Thoracic aorta (tissue), 2 donors: Measurements from ENCODE around the gene TMEM52. TPM values are rescaled to one million over a fixed set of nuclear protein-coding genes. Genes with fewer than 3 reads are reported as not detected.

ENCODE experiments used
- ATAC-seq: fragments of 150-250 bp; one replicate; pipeline ENCODE4 v1.8.0; 2017; ENCODE audit warnings: low read depth; ENCODE audit not compliant: insufficient number of reproducible peaks, low FRiP score
- DNase-seq: peaks from one replicate; pipeline ENCODE4 v3.0.0-alpha.2; 2020; ENCODE audit warnings: low spot score
- H3K27ac ChIP-seq, 2 donors: fragments of 200-600 bp; sonication (generic); 1 replicate in 1 of 2; 2 replicates in 1 of 2; pipeline ENCODE4 v1.5.1; 2016; ENCODE audit warnings: mild to moderate bottlenecking in 2 of 2, moderate library complexity in 2 of 2
- H3K27me3 ChIP-seq: fragments of 200-600 bp; sonication (generic); replicated peaks from 2 replicates; pipeline ENCODE4 v1.6.0; 2016; ENCODE audit warnings: mild to moderate bottlenecking; ENCODE audit not compliant: insufficient read depth
- H3K36me3 ChIP-seq: fragments of 200-600 bp; sonication (generic); one replicate; pipeline ENCODE4 v1.5.1; 2016
- H3K4me1 ChIP-seq, 2 donors: fragments of 200-600 bp; sonication (generic); 1 replicate in 1 of 2; 2 replicates in 1 of 2; pipeline versions ENCODE4 v1.5.1 to v1.6.0; 2016; ENCODE audit warnings: low read depth in 2 of 2, mild to moderate bottlenecking in 1 of 2; ENCODE audit not compliant: control insufficient read depth in 1 of 2
- H3K4me3 ChIP-seq: fragments of 200-600 bp; sonication (generic); 2 replicates; pipeline ENCODE4 v1.5.1; 2016; ENCODE audit warnings: mild to moderate bottlenecking
- H3K9me3 ChIP-seq: fragments of 200-600 bp; sonication (generic); 2 replicates; pipeline ENCODE4 v1.5.1; 2016
- total RNA-seq, 2 donors: library from RNA; depleted of rRNA; stranded (reverse); fragments of >200 nt; gene quantifications; one replicate each; pipeline versions ENCODE4 v1.1.0 to v1.2.3, GENCODE V29; 2016
- TF ChIP-seq, protein P1 (sequence below): fragments of 200-600 bp; sonication (generic); IDR thresholded peaks from one replicate; pipeline ENCODE4 v1.5.1; 2019; ENCODE audit warnings: antibody characterized with exemption

Gene TMEM52
- total RNA-seq, 2 donors from 2014 or later: not detected

DNA sequence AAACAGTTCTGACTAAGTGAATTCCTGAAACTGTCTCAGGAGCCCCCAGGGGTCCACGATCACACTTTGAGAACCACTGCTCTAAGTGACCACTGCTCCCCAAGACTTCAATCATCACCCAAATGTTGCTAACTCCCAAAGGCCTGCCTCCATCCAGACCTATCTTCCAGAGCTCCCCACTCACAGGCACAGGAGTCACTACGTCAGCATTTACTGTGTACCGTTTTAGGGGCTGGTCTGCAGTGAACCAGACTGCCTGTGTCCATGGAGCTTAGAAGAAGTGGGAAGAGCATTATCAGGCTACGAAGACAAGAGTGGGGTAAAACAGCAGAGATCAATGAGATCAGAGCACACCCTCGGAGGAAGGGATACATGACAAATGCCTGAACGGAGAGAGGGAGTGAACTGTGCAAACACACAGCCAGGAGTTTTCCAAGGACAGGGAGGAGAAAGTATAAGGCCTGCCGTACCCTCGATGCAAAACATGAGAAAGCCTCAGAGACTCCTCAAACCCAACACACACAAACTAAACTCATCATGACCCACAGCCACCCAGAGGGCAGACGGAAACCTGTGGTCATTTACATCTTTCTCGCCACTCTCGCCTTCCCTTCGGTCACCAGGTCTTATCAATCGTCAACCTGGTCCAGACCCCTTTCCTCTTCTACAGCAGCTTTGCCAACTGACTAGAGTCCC is 38.3 kb downstream of the TMEM52 start:
- Histone ChIP-seq H3K4me3 (no peak overlapping the region), H3K27me3 (no peaks in the 10 kb centered on the region), H3K27ac (no peak overlapping the region), H3K36me3 (peaks cover 4% of the 10 kb centered on the region), H3K4me1 (peaks cover 32 to 79% of the 10 kb centered on the region in 2 donors), H3K9me3 (no peaks in the 10 kb centered on the region)
- no peak for DNase-seq
- TF ChIP-seq, protein P1, sequence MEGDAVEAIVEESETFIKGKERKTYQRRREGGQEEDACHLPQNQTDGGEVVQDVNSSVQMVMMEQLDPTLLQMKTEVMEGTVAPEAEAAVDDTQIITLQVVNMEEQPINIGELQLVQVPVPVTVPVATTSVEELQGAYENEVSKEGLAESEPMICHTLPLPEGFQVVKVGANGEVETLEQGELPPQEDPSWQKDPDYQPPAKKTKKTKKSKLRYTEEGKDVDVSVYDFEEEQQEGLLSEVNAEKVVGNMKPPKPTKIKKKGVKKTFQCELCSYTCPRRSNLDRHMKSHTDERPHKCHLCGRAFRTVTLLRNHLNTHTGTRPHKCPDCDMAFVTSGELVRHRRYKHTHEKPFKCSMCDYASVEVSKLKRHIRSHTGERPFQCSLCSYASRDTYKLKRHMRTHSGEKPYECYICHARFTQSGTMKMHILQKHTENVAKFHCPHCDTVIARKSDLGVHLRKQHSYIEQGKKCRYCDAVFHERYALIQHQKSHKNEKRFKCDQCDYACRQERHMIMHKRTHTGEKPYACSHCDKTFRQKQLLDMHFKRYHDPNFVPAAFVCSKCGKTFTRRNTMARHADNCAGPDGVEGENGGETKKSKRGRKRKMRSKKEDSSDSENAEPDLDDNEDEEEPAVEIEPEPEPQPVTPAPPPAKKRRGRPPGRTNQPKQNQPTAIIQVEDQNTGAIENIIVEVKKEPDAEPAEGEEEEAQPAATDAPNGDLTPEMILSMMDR: no peak
- no peak for ATAC-seq

- H3K27ac ChIP-seq: no peak overlapping the region
- peaks cover 32 to 82% of the 10 kb centered on the region in 2 donors for H3K4me1 ChIP-seq
- no peaks in the 10 kb centered on the region for H3K9me3 ChIP-seq
- no peak overlapping the region for H3K4me3 ChIP-seq
- no peak for ATAC-seq
- no peak for DNase-seq
- TF ChIP-seq, protein P1: no peak
- no peaks in the 10 kb centered on the region for H3K27me3 ChIP-seq
- peaks cover 4% of the 10 kb centered on the region for H3K36me3 ChIP-seq
These were observed 39.1 kb downstream of the TMEM52 start for GRCh38 chr1:1879942-1880341.

DNA sequence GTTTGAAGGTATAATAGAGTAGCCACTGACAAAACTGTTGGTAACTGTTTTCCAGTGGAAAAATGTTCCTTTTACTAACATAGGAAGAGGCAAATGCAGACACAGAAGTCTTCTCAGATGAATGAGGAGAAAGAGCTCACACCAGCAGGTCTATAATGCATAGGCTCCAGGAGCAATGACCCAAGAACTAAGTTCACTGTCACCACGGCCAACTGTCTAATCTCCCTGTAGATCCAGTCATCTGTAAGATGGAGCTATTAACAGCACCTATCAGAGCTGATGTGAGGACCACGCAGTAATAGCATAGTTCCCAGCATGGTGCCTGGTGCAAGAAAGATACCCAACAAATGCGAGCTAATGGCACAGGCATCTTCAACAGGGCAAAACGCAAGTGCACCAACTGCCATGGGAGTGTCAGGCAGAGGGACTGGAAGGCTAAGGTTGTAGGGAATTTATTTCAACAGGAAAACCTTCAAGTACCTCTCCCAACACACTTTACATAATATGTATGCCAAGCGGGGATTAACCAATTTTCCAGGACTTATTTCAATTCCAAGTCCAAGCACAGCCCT is 41.1 kb downstream of the TMEM52 start:
- Histone ChIP-seq H3K4me3 (no peak overlapping the region), H3K36me3 (peaks cover 4% of the 10 kb centered on the region), H3K9me3 (no peaks in the 10 kb centered on the region), H3K4me1 (peaks cover 30 to 79% of the 10 kb centered on the region in 2 donors), H3K27ac (no peak overlapping the region), H3K27me3 (no peaks in the 10 kb centered on the region)
- TF ChIP-seq, protein P1: no peak
- ATAC-seq: no peak
- DNase-seq: no peak

GRCh38 chr1:1876335-1876930 is 42.6 kb downstream of the TMEM52 start:
- TF ChIP-seq, protein P1: no peak
- no peak overlapping the region for H3K27ac ChIP-seq
- H3K36me3 ChIP-seq: peaks cover 4% of the 10 kb centered on the region
- peaks cover 34 to 79% of the 10 kb centered on the region in 2 donors for H3K4me1 ChIP-seq
- DNase-seq (no peak), ATAC-seq (no peak)
- no peak overlapping the region for H3K4me3 ChIP-seq
- no peaks in the 10 kb centered on the region for H3K9me3 ChIP-seq
- H3K27me3 ChIP-seq: no peaks in the 10 kb centered on the region

GRCh38 chr1:1875932-1876331 is 43.1 kb downstream of the TMEM52 start:
- H3K9me3 ChIP-seq: no peaks in the 10 kb centered on the region
- no peak overlapping the region for H3K27ac ChIP-seq
- no peak for DNase-seq
- no peak overlapping the region for H3K4me3 ChIP-seq
- ATAC-seq: no peak
- TF ChIP-seq, protein P1: no peak
- no peaks in the 10 kb centered on the region for H3K27me3 ChIP-seq
- peaks cover 31 to 79% of the 10 kb centered on the region in 2 donors for H3K4me1 ChIP-seq
- H3K36me3 ChIP-seq: peaks cover 4% of the 10 kb centered on the region
